ENCODE measurements around the gene HOXC9.
A peak's percentile ranks its signal among the peaks of the same experiment; 100 is the strongest.

The HOXC9 gene

DNA sequence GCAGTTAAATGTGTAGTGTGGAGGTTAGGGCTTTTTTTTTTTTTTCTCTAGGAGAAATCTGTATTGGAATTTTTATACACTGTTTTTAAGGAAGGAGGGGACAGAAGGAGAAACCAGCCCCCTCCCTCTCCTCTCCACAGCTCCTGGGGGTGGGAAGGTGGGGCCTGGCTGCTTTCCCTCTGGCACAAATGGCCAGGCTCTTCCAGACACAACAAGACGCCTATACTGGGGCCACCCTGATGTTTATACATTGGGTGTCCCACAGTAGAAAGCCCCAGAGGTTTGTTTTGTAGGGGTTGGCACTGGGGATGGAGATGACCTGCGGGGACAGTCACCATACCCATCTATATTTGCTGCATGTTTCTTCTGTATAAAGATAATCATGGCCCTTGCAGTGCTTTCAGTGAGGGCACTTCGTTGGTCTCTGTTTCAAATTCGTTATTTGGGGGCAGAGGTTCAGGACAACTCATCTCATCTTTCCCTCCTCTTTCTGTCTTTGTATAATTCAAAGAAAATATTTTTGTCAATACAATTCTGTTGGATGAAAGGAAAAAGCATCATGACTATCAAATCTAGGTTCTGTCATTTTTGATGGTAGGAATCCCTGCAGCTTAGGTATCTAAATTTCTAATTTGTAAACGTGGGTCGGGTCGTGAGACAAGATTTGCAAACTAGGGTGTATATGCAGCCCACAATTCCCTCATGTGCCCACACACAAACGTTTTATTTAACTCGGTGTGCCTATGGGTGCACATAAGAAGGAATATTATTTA, 23.0 kb upstream of the HOXC9 start:
- DNase-seq, result no peak

DNA sequence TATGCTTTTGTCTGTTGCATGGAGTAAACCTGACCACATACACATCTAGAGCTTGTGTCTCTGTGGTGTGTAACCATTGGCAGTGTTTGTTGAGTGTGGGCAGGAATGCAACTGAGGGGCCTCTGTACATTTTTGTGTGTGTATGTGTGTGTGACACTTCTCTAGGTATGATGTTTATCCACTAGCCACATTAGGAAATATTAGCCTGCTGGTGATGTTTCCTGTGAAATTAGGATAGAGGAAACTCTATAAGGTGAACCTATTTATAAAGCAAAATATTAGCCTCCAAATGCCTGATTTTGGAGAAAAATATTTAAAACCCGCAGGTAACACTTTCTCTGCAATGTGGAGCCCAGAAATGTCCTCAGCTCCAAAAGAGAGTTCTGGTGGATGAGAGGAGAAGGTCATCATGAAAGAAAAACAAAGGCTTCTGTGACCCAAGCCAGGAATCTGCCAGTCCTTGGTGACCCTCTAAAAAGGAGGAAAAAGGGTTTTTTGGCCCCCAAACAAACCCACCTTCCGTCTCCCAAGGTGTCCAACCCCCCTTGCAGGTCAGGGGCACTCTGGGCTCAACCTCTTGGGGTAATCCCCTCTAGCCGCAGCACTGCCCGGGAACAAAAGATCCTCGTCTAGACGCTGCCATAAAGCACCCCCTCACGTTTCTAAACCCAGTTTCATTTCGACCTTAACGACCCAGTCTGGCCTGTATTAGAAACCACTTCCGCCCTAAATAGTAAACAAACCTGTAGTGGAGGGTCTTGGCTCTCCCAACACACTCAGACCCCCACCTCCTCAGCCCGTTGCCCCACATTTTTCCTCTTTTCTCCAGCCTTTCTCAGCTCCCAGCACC, 22.1 kb upstream of the HOXC9 start:
- no peak for DNase-seq

GRCh38 chr12:53978477-53979356, 21.2 kb upstream of the HOXC9 start:
- DNase-seq, result peak; percentile 77

- DNase-seq, result no peak
Observed at GRCh38 chr12:53980104-53980801, 19.7 kb upstream of the HOXC9 start.

DNA sequence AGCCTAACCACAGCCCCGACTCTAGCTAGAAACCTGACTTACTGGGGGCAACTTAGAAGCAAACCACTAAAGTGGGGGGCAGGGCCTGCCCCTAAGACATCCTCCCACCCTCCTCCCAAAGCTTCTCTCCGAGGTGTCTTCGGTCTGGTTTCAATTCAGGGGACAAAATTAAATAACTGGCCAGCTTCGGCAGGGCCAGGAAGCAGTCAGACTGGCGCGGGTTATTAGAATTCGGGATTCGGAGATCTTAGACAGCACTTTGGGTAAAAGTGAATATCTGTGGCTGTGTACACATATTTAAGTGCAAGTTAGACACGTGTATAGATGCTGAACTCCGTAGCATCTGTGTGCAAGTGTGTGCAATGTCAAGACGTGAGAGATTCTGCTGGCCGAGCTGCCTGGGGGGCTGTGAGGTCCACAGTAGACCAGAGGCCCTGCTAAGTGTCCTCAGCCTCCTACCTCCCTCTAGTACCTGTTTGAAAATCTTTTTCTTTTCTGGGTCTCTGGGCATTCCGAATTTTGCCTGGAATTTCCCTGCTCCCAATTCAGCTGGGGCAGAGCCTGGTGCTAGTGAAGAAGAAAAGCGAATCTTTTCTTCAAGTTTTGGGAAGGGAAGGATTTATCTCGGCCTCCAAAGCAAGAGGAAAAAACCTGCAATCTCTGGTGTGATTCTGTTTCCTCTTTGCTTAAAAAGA, 19.0 kb upstream of the HOXC9 start:
- DNase-seq, result no peak

- no peak for DNase-seq
Observed at GRCh38 chr12:53981634-53982565, 18.1 kb upstream of the HOXC9 start.

- no peak for DNase-seq
Observed at GRCh38 chr12:53982648-53983567, 17.1 kb upstream of the HOXC9 start.

- no peak for DNase-seq
Observed at GRCh38 chr12:53983568-53983949, 16.4 kb upstream of the HOXC9 start.

GRCh38 chr12:53983950-53984572, 15.9 kb upstream of the HOXC9 start:
- DNase-seq, result no peak

DNA sequence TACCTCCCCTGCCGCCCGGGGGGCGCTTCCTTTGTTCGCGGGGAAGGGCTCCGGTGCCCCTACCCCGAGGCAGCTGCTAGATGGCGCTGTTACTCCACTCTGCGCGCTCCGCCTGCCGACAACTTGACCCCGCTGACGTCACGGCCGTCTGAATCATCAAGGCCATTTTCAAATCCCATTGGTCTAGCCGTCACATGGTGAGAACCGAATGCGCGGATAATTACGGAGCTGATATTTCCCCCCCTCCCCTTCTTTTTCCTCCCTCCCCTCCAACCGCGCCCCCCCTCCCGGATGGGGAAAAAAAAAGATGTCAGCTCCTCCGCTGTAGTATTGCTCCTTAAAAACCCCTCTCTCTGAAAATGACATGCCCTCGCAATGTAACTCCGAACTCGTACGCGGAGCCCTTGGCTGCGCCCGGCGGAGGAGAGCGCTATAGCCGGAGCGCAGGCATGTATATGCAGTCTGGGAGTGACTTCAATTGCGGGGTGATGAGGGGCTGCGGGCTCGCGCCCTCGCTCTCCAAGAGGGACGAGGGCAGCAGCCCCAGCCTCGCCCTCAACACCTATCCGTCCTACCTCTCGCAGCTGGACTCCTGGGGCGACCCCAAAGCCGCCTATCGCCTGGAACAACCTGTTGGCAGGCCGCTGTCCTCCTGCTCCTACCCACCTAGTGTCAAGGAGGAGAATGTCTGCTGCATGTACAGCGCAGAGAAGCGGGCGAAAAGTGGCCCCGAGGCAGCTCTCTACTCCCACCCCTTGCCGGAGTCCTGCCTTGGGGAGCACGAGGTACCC, 14.9 kb upstream of the HOXC9 start, which contains the start of gene HOXC10:
TSS of gene HOXC10 (plus strand) at position 246 of the 791 bp plus-strand sequence. CDS start at position 360, 114 bp downstream.
- peak; percentile 98 for DNase-seq

- DNase-seq, result no peak
Observed at GRCh38 chr12:53985692-53985993, 14.3 kb upstream of the HOXC9 start.

- DNase-seq, result no peak
Observed at GRCh38 chr12:53985994-53986685, 13.8 kb upstream of the HOXC9 start.

DNA sequence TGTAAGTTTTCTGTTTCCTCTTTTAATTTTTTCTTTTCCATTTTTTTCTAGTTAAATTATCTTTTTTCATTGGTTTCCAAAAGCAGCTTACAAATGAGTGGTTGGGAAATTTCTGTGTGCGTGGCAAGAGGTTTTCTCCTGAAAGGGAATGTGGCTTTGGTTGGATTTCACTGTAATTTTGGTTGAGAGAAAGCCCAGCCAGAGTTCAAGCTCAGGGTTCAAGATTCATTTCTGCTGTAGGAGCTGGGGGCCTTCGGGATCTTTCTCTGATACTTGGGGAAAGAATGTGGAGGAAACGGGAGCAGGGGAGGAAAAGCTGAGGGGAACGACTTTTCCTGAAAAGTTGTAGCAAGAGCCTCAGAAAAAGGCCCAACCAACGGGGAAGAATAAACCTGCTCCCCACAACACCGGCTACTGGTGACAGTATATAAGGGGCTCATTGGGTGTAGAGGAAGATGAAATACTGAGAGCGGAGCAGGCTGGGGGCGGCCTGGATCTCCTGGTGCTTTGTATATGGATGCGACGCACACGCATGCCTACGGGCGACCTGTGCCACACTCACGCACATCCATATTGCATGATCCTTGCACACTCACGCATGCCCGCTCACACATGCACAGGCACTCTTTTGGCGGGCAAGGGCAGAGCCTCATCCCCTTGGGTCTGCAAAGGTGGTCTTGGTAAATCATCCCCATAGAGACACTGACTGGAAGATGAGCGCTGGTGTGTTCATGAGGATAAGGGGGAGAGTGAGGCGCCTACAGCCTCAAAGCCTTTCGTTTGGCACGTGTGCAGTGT, 13.1 kb upstream of the HOXC9 start:
- no peak for DNase-seq

DNA sequence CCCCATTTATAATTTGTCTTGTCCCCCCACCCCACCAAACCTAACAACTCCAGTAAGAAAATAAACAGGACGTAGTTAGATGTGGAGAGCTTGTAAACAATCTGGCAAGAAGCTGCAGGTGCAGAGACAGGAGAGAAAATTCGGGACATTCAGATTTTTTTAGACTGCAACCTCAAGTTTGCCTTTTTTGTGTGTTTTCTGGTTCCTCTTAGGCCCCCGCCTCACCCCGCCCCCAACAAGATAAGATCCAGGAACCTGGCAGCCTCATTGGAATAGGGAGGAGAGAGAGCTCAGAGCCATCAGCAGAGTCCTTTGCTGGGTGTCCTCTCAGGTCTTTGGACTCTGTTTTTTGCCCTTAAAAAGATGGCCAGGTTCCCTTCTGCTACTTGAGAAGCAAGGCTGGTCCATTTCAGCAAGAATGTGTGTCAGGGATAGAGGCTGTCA, 12.2 kb upstream of the HOXC9 start:
- DNase-seq, result no peak

DNA sequence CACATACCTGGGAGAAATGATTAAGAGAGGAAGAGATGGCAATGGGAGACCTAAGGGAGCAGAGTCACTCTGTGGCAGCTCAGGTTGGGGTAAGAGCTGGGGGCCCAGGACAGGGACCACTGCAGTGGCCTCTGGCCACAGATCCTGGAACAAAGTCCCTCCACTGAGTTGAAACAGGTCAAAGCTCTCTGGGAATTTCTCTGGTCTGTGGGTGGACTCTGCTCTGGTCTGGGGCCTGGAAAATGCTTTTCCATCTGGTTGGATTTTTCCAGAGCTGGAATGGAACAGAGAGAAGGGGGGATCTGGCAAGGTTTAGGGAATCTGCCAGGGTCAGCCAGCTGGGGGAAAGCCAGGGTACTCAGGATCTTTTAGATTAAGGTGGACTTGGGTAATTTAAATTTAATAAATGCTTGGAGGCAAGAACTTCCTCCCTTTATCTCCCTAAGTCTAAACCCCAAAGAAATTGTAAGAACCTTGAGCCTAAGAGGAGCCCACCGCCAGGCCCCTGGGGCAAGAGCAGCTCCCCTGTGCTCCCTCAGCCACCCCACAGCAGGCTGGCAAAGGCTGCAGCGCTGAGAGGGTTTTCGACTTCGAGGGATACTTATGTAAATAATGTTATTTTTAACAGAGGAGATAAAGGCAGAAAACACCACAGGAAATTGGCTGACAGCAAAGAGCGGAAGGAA, 11.3 kb upstream of the HOXC9 start:
- no peak for DNase-seq
